Smooth muscle cell of the brain vasculature (primary cell): Measurements from ENCODE around the gene PLAAT2.
A peak's percentile ranks its signal among the peaks of the same experiment; 100 is the strongest.

Experiments used
- DNase-seq: peaks from one replicate; pipeline ENCODE4 v3.0.0-alpha.2; 2012; ENCODE audit warnings: low read depth, low spot score

The PLAAT2 gene

GRCh38 chr11:63518548-63518947, 44.6 kb downstream of the PLAAT2 start:
- DNase-seq: peak; percentile 74

GRCh38 chr11:63517156-63517555, 46.0 kb downstream of the PLAAT2 start:
- no peak for DNase-seq

- DNase-seq: no peak
Observed at GRCh38 chr11:63516109-63516508, 47.1 kb downstream of the PLAAT2 start.

GRCh38 chr11:63512816-63513215, 50.4 kb downstream of the PLAAT2 start:
- DNase-seq: no peak

- DNase-seq: no peak
Observed at GRCh38 chr11:63511048-63511748, 52.0 kb downstream of the PLAAT2 start.

GRCh38 chr11:63510360-63511047, 52.7 kb downstream of the PLAAT2 start:
- DNase-seq: peak; percentile 69

- DNase-seq: no peak
Observed at GRCh38 chr11:63508745-63509144, 54.4 kb downstream of the PLAAT2 start.

- no peak for DNase-seq
Observed at GRCh38 chr11:63508009-63508408, 55.2 kb downstream of the PLAAT2 start.

GRCh38 chr11:63507511-63507910, 55.7 kb downstream of the PLAAT2 start:
- DNase-seq: no peak

GRCh38 chr11:63506876-63507275, 56.3 kb downstream of the PLAAT2 start:
- no peak for DNase-seq

GRCh38 chr11:63505857-63506528, 57.2 kb downstream of the PLAAT2 start, which contains the start of gene LGALS12:
Gene LGALS12 (plus strand): TSS chr11:63506084. CDS start chr11:63506459, 375 bp downstream.
- DNase-seq: no peak

GRCh38 chr11:63504933-63505586, 58.1 kb downstream of the PLAAT2 start:
- no peak for DNase-seq

GRCh38 chr11:63504054-63504453, 59.1 kb downstream of the PLAAT2 start:
- no peak for DNase-seq

GRCh38 chr11:63503492-63503891, 59.7 kb downstream of the PLAAT2 start:
- no peak for DNase-seq
